UCSD-AML1 (cell line): Measurements from ENCODE around the gene TNFRSF21.
"Not testable (repeated sequence)": the region's sequence is repeated elsewhere in the genome, so short reads cannot be mapped to it uniquely, and the experiment has no call there.

Experiments used
- DNase-seq: peaks from one replicate; lab custom pipeline; 2025; ENCODE audit not compliant: unreplicated experiment; lab: John Stamatoyannopoulos, UW

TNFRSF21 gene

DNA sequence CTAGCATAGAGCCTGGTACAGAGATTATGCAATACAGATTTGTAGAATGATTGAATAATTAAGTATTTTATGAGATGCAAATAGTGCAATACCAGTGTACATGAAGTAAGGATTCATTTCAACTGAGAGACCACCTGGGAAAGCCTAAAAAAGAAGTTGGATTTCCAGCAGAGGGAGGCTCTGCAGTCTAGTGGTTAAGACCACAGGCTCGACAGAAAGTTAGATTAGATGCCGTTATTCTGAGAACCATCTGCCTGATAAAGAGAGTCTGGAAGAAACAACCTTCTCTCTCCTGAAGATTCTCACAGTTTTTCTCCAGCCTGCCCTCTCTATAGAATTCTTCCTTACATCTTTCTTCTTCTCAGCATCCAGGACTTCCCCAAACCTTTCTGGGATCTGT lies 13.6 kb upstream of the TNFRSF21 start:
- DNase-seq: no peak

DNA sequence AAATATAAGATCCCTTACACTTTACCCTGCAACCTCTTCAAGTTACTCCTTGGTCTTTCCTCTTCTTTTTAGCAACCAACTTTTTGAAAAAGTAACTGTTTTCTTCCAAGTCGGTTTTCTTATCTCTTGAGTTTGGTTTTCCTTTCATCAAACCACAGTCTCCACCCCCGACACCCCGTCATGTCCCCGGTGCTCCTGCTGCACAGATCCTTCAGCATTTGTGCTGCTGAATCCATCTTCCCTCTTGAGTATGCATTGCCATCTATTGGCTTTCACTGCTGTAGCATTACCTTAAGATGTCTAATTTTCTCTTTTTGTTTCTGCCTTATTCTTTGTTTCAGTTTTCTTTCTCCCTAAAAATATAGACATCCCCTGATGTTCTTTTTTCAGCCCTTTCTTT lies 11.9 kb upstream of the TNFRSF21 start:
- peak; percentile 63 for DNase-seq

DNA sequence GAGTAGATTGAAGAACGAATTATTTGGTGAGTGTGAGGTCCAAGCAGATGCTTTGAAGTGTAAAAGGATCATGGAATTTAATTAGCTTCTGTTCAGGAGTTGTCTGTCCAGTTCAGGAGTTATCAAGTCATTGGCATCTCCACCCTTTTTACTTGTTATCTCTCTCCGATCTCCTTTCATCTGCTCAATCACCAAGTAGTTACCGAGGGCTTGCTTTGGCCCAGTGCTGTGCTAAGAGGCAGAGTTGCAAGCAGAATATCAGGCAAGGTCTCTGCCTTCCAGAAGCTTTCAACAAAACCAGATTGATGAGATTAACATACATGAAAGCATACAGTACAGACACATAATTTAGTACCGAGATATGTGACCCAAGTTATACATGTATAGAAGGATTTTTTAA lies 10.2 kb upstream of the TNFRSF21 start:
- DNase-seq: no peak

DNA sequence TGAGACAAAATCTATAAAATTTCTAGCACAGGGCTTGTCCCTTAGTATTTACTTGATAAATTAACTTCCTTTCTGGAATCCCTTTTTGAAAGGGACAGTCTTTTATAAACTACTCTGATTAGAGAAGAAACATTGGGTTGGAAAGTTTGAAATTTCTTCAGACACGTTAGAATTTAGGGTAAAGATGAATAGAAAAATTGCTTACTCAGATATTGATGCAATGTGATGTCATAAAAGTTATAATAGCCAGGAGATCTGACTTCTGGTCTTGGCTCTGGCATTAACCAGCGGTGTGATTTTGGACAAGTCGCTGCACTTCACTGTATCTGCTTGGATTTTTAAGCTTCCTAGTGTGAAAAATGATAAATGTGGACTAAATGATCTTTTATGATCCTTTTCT lies 9.7 kb upstream of the TNFRSF21 start:
- no peak for DNase-seq

DNA sequence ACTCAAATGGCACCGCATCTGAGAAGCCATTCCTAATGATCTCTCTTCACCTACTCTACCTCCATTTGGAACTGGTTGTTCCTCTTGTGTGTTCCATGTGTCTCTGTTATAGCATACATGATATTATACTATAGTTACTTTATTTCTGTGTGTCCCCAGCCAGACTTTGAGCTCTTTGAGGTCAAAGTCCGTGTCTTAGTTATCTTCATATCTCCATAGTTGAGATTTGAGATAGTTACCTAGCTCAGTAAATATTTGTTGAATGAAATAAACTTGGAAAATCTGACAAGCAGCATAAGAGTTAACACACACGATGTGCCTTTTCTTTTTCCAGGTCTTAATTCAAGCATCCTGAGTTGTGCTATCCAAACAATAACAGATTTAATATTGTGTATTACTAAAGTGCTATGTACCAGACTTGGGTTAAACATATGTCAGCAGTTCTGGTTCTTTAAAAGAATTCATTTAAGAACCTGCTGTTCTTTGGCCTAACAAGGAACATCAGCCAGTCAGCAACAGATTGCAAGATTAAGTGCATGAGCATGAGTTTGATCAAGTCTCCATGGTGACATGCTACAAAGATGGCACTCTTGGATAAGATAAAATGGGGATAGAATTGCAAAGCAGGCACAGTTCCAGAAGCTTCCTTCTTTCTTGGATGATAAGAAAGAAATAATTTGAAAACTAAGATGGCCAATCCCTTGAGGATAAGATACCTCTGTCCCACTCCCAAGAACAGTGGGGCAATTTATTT lies 8.7 kb upstream of the TNFRSF21 start:
- DNase-seq: no peak

DNA sequence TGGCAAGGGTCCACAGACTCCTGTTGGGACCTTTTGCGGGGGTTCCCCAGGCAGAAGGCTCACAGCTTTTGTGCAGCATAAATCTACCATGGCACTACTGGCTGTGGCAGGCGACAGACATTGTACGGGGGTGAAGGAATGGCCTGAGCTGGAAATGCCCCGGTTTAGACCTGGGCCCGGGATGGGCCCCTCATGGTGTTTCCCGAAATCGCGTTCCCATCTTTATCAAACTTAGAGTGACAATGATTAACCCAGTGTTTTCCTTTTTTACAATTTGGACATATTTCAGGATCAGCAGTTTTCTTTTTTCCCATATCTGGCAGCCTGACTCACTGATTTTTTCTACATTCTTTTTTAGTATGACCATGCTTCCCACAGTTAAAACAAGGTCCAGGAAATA lies 5.5 kb upstream of the TNFRSF21 start:
- not testable (repeated sequence) for DNase-seq

DNA sequence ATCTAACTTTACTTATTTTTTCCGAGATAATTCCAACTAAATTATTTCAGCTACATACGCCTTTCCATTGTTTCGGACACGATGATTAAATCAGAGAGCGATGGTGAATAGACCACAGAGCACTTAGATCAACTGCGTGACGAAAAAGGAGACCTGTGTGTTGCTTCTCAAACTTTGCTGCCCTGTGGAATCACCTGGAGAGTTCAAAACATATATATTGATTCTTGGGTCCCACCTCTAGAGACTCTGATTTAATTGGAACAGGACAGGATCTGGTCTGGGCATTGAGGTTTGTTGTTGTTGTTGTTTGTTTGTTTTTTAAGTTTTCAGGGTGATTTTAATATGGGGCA lies 401 bp upstream of the TNFRSF21 start:
- no peak for DNase-seq

DNA sequence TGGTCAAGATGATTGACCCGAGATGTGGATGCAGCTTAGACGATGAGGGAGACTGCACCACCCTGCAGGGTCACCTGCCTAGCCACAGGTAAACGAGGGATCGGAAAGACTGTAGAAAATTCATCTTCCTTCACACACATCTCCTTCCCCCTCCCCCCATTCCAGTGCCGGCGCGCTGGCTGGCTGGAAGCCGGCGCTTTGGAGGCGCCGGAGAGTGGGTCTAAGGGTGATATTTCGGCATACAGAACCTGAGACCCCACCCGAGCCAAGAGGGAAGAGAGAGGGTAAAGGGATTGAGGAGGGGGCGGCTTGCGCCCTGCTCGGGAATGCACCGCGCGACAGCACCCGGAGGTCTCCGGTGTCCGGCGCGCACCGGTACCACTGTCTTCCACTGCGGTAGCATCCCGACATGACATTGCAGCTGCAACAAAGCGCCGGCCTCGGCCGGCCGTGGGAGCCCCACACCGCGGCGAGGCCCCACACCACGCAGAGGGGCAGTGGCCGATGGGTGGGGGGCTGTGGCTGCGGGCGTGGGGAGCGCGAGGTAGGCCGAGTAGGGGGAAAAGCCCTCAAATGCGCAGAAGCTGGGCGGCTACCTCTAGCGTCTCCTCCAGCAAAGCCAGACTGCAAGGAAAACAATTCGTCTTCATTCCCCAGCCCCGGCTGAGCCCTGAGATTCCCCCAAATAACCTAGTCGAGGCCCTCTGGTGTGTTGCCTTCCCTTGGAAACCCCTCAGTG lies 984 bp downstream of the TNFRSF21 start:
- peak; percentile 37 for DNase-seq

DNA sequence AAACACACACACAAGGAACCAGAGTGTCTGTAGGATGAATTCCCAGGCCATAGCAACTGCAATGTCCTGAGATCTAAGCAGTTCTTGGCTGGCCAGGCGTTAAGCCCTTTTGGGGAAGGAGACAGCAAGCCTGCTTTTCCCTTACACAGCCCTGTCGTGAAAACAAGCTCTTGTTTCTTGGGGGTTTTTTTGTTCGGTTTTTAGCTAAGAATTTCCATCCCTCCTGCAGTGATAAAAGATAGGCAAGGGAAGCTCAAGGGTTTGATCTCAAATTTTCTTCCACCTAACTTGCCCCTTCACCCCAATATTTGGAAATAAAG lies 1.5 kb downstream of the TNFRSF21 start:
- no peak for DNase-seq

DNA sequence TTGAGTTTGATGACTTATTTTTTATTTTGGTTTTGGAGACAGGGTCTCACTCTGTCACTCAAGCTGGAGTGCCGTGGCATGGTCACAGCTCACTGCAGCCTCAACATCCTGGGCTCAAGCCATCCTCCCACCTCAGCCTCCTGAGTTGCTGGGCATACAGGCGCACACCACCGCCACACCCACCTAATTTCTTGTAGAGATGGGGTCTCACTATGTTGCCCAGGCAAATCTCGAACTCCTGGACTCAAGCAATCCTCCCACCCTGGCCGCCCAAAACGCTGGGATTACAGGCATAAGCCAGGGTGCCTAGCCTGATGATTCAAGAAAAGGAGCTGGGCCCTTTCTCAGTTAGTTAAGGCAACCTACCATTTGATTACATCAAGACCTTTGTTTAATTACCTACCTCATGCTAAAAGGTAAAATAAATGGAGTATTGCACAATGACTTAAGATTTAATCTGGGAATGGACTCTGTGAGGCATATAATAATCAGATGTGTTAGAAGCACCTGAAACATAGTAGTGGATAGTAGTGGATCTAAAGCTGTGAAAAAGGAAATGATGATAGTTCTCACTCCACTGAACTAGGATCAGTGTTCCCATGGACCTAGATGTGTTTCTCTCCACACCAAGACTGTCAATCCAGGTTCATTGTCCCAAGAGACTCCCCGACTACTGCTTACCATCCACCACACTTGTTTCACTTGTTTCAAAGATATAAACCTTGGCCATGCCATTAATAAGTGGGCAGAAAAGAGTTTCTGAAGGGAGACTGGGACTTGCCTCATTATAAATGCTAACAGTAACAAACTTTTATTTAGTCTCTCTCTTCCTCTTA lies 2.1 kb downstream of the TNFRSF21 start:
- no peak for DNase-seq

DNA sequence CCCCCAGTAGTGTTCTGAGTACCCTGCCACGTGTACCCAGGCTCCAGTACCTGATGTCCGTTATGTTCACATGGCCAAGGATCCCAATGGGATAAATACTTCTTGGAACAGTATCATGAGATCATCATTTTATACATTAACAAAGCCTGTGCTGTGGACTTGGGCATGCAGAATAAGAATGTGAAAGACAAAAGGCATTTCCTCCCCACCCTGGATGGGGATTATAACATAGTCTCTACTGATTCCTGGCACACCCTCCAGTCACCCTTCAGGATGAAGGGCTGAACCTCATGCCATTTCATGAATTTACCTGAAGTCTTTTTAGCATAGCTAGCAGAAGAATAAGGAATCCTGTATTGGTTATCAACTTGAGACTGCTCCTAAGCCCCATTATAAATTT lies 2.8 kb downstream of the TNFRSF21 start:
- DNase-seq: no peak

DNA sequence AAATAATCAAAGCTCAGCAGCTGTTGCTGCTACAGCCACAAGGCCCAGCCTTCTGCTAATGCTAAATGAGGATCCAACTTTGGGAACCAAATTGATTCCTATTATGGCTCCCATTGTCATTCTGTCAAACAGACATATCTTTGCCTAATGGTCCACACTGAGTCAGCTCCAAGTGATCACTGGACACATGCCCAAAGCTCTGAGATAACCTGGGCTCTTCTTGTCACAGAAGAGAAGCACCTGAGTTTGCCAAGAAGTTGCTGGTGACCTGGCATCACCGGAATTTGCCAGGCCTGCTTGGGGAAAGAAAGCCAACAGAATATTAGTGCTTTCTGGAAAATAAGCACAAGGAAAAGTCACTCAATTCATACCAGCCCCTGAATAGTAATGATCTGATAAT lies 5.8 kb downstream of the TNFRSF21 start:
- DNase-seq: no peak

DNA sequence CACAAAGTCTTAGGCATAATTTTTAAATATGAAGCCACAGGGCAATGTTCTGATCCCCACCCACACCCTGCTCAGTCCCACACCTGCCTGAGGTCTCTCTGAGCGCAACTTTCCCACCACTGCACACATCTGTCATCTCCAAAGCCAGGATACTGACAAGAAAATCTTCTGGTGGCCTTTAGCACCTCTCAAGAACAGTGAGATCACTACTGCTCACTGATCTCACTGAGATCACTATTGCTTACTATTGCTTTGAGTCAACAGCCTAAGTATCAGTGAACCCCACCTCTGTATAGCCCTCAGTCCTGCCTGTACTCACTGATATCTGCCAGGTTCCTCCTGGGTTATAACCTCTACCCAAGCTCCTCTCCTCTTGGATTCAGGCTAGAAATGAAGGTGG lies 6.4 kb downstream of the TNFRSF21 start:
- no peak for DNase-seq

DNA sequence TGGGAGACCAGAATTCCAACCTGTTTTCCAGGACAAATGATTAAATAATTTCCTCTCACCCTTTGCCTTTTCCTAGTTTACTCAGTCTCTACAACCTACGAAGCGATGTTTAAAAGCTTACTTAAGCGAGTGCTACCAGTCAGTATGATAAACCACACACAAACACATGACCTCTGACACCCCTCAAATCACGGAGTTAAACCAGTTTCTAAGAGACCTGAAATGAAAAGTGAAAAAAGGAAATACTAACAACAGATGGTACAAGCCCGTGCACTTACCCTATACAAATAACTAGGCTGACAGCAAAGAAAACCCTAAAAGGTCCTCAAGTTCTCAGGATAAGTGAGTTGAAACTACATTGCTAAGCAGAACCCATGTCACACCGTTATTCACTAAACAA lies 7.7 kb downstream of the TNFRSF21 start:
- DNase-seq: no peak

DNA sequence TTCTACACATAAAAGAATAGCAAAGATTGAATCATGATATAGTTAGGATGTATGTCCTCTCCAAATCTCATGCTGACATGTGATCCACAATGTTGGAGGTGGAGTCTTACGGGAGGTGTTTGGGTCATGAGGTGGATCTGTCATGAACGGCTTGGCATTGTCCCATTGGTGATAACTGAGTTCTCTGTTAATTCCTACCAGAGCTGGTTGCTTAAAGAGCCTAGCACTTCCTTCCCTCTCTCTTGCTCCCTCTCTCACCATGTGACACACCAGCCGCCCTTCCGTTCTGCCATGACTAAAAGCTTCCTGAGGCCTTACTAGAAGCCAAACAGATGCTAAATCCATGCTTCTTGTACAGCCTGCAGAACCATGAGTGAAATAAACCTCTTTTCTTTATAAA lies 8.3 kb downstream of the TNFRSF21 start:
- DNase-seq: no peak

DNA sequence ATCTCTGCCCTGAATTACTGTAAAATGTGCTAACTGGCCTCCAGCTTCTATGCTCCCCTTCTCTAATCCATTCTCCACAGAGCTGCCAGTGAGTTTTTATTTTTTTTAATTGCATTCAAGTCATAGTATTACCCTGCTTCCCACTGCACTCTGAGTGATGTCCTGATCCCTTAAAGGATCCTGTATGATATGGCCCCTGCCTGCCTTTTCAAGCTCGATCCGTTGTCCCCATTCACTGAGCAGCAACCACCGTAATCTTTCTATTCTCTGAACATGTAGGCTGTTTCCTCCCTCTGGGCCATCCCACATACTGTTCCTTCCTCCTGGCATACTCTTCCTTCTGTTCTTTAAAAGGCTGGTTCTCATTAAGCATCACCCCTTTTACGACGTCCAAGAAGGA lies 9.3 kb downstream of the TNFRSF21 start:
- DNase-seq: no peak

DNA sequence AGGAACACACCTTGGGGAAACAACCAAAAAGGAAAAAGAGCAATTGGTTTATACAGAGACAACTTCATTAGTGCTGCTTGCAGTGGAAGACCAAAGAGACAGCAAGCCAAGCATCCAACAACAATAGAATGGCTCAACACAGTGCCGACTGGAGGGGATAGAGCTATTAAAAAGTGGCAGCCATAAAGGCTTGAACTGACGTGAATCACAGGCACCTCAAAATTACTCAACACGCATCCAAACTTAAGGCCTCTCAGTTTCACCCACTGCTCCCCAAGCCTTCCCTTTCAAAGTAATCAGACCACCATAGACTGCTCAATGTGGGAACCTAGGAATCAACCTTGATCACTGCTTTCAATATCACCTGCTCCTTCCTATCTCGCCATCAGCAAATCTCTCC lies 9.7 kb downstream of the TNFRSF21 start:
- no peak for DNase-seq

DNA sequence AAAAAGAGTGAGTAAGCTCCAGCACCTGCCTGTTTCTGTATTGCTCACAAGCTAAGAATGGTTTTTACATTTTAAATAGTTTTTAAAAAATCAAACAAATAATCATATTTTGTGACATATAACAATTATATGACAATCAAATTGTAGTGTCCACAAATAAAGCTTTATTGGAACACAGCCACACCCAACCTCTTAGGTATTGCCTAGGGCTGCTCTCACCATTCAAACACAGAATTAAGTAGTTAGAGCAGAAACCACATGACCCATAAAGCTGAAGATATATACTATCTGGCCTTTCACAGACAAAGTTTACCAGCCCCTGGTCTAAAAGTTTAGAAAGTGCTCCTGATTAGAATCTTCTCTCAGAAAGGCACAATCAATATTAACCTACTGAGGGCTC lies 11.2 kb downstream of the TNFRSF21 start:
- no peak for DNase-seq

DNA sequence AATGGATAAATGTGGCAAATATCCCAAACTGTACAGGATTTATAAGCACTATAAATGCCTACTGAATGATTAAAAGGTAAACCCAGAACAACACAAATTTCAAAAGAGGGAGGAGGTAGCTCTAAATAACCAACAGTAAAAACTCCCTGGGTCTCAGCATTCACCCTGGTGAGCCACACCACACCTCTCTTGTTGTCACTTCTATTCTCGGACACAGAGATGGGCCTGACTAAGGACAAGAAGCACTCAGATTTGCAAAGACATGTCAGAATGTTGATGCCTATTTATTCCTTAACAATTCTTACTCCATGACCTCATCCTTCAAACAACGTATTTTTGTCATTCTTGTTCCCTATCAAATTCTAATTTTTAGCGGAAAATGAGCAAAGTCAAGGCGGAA lies 14.7 kb downstream of the TNFRSF21 start:
- no peak for DNase-seq

DNA sequence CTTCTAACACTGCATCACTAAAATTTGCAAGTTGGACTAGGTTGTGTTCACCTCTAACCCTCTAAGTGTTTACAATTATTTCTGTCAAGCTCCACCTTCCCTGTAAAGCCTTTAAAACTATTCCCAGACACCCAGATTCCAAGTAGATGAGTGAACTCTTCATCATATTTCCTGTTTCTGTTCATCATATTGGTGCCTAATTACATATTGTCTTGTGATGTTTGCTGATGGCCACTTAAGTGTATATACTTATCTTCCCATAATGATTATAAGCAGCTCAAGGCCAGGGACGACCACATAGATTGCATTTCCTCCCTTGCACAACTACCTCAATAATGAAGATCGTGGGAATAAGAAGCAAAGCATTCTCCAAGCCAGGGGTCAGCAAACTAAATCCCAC lies 16.8 kb downstream of the TNFRSF21 start:
- DNase-seq: no peak

DNA sequence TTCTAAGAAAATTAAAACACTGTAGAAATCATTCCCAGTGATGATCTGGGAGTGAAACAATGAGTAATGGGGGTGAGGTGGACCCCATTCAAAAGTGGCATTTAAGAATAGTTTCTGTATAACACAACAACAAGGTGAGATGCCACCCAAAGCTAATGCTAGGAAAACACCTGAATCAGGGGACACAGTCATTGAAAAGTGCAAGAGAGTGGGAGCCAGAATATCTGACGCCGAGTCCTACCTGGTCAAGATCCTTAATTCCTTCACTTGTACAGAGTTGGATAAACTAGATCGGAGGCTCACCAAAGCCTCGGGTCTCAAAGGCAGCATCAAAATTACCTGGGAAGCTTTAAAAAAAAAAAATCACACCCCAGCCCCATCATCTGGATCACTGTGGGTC lies 17.7 kb downstream of the TNFRSF21 start:
- no peak for DNase-seq

DNA sequence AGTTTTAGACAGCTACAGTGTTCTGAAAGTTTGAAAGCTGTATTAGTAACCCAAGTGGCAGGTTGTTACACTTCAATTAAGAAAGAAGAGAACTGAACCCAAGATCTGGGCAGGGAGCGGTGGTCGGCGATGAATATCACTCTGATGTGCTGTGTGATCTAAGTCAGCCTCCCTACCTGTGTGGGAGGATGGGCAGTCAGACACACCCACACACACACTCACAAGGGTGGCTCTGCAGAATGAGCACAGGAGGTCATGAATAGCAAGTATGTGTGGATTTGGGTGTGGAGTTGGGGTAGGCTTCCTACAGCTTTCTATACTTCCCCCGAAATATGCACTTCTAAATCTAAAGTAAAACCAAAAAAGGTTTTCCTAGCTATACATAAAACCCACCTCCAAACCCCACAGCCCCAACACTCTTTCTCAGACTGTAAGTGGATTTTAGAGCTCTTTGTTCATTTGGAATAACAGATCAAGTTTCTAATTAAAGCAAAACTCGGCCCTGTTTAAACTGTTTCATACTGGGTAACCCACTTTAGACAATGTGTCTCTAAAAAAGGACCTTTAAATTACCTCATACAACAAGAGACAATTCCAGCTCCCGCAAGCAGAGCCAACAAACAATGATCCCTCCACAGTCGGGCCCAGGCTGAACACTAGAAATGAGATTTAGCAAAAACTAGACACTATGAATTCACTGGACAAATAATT lies 19.4 kb downstream of the TNFRSF21 start:
- no peak for DNase-seq
